GM12865 (cell line): Measurements from ENCODE around the gene TSPEAR.

Experiments used
- DNase-seq: peaks from one replicate; pipeline ENCODE4 v3.0.0; 2010; ENCODE audit warnings: low read depth
- H3K4me3 ChIP-seq: 2 replicates; pipeline ENCODE4 v1.5.1; 2011; ENCODE audit warnings: mild to moderate bottlenecking, low read depth, low read length, control low read depth
- TF ChIP-seq, protein P1 (sequence below): IDR thresholded peaks from 2 replicates; pipeline ENCODE4 v1.5.1; 2011; ENCODE audit warnings: low read length, control low read depth, low read depth, inconsistent platforms; ENCODE audit not compliant: insufficient read depth; ENCODE audit errors: missing control alignments

The TSPEAR gene

DNA sequence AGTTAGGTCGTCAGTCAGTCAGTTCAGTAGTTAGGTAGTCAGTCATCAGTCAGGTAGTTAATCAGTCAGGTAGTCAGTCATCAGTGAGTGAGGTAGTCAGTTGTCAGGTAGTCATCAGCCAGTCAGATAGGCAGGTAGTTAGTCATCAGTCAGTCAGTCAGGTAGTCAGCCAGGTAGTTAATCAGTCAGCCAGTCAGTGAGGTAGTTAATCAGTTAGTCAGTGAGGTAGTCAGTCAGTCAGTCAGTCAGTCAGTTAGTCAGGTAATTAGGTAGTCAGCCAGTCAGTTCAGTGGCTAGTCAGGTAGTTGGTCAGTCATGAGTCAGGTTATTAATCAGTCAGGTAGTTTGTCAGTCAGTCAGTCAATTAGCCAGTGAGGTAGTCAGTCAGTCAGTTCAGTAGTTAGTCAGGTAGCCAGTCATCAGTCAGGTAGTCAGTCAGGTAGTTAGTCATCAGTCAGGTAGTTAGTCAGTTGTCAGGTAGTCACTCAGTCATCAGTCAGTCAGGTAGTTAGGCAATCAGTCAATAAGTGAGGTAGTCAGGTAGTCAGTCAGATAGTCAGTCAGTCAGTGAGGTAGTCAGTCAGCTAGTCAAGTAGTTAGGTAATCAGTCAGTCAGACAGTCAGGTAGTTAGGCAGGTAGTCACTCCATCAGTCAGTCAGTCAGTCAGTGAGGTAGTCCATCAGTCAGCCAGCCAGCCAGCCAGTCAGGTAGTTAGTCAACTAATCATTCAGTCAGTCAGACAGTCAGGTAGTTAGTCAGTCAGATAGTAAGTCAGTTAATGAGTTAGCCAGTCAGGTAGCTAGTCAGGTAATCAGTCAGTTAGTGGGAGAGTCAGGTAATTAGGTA lies 187.6 kb downstream of the TSPEAR start:
- no peak overlapping the region for H3K4me3 ChIP-seq
- TF ChIP-seq, protein P1, sequence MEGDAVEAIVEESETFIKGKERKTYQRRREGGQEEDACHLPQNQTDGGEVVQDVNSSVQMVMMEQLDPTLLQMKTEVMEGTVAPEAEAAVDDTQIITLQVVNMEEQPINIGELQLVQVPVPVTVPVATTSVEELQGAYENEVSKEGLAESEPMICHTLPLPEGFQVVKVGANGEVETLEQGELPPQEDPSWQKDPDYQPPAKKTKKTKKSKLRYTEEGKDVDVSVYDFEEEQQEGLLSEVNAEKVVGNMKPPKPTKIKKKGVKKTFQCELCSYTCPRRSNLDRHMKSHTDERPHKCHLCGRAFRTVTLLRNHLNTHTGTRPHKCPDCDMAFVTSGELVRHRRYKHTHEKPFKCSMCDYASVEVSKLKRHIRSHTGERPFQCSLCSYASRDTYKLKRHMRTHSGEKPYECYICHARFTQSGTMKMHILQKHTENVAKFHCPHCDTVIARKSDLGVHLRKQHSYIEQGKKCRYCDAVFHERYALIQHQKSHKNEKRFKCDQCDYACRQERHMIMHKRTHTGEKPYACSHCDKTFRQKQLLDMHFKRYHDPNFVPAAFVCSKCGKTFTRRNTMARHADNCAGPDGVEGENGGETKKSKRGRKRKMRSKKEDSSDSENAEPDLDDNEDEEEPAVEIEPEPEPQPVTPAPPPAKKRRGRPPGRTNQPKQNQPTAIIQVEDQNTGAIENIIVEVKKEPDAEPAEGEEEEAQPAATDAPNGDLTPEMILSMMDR: no peak
- no peak for DNase-seq

GRCh38 chr21:44522753-44523204 lies 188.6 kb downstream of the TSPEAR start:
- DNase-seq: no peak
- TF ChIP-seq, protein P1: no peak
- no peak overlapping the region for H3K4me3 ChIP-seq

- TF ChIP-seq, protein P1: no peak
- DNase-seq: no peak
- H3K4me3 ChIP-seq: no peak overlapping the region
These were observed 189.2 kb downstream of the TSPEAR start for GRCh38 chr21:44521928-44522752.

- no peak for DNase-seq
- TF ChIP-seq, protein P1: no peak
- H3K4me3 ChIP-seq: no peak overlapping the region
These were observed 190.0 kb downstream of the TSPEAR start for GRCh38 chr21:44521301-44521927.

DNA sequence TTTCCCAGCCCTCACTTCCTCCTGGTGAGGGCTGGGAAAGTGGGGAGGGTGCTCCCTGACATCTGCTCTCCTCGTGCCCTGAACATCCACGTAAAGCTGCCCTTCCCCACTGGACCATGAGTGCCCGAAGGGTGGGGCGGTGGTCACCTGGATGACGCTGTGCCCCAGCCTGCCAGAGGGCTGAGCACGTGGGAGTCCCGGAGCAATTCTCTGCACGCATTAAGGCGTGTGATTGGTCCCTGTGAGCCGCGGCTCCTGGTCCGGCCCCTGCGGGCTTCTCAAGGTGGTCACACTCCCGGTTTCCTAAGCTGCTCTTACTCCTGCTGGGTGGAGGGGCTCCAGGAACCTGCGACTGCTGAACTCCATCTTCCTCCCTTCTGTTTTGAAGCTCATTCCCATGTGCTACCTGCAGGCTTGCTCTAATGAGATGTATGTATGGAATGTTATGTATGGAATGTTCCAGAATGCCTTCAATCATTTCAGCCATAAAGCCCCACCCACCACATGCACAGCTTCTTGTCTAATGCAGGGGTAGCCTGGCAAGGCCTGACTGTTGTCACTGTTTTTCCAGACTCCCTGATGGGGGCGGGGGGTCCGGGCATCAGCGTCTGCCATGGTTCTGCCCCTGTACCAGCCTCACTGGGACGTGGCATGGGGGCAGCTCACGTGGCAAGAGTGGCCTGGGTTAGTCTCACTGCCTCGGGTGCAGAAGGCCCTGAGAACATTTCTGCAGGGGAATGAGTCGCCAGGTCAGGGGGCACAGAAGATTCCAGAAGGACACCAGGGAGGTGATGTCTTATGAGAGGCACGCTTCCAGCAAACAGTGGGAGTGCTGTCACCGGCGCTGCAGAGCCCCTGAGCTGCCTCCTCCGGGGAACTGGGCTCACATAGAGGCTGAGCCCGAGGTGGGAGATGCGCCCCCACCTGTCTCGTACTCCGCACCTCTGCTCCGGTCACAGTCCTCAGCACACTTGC lies 190.8 kb downstream of the TSPEAR start:
- TF ChIP-seq, protein P1: no peak
- no peak overlapping the region for H3K4me3 ChIP-seq
- no peak for DNase-seq
